GM12878 (cell line): ENCODE results near the gene NPTX1. TPM values are rescaled to one million over a fixed set of nuclear protein-coding genes. Genes with fewer than 3 reads are reported as not detected.

Experiments
- ATAC-seq: fragments of 200-7000 bp; cut with Tn5 transposase; 3 replicates; pipeline ENCODE4 v1.9.1; 2020; ENCODE audit warnings: mild to moderate bottlenecking, moderate library complexity
- BruUV-seq: library from RNA; stranded (reverse); fragments of 400-500 nt; replicated peaks from 2 replicates; lab custom pipeline; 2021; lab: Mats Ljungman, UMichigan
- CTCF ChIA-PET: fragments of 300-600 bp; sonication (Branson Sonifier 250); formaldehyde crosslinking; extraction: SDS; loops from one replicate; lab custom pipeline; 2021; ENCODE audit warnings: inconsistent platforms; lab: Yijun Ruan, JAX
- POLR2A ChIA-PET: fragments of 350-600 bp; formaldehyde crosslinking; extraction: SDS; loops from one replicate; lab custom pipeline; 2021; ENCODE audit warnings: inconsistent platforms; lab: Charles Lee
- RAD21 ChIA-PET: fragments of 300-600 bp; sonication (Branson Sonifier 250); formaldehyde crosslinking; loops from one replicate; lab custom pipeline; 2023; ENCODE audit warnings: antibody characterized with exemption; ENCODE audit not compliant: unreplicated experiment; lab: Charles Lee
- SMC1A ChIA-PET: fragments of 300-600 bp; sonication (Branson Sonifier 250); formaldehyde crosslinking; loops from one replicate; lab custom pipeline; 2023; ENCODE audit not compliant: unreplicated experiment, uncharacterized antibody; lab: Charles Lee
- DNase-seq: peaks from one replicate; pipeline ENCODE4 v3.0.0-alpha.2; 2011; ENCODE audit warnings: low read depth, low spot score
- FAIRE-seq: peaks from 3 replicates; lab custom pipeline; 2011; peaks lifted over from hg19 to GRCh38; lab: Jason Lieb, UNC
- H2AFZ ChIP-seq: 2 replicates; pipeline ENCODE4 v1.6.0; 2011; ENCODE audit warnings: low read depth, low read length, control low read depth; ENCODE audit not compliant: control insufficient read depth
- H3K27ac ChIP-seq: 2 replicates; pipeline ENCODE4 v1.5.1; 2011; ENCODE audit warnings: control low read depth; ENCODE audit not compliant: control insufficient read depth, insufficient read depth
- H3K27me3 ChIP-seq, 2 experiments: replicated peaks in 1 of 2; 2 replicates each; pipeline versions ENCODE4 v1.6.0 to v1.6.1; 2011; ENCODE audit warnings: low read length in 1 of 2; ENCODE audit not compliant: control insufficient read depth in 2 of 2, insufficient read depth in 2 of 2
- H3K36me3 ChIP-seq, 2 experiments: 2 replicates each; pipeline ENCODE4 v1.5.1; 2011; ENCODE audit warnings: low read length in 1 of 2; ENCODE audit not compliant: control insufficient read depth in 2 of 2, insufficient read depth in 2 of 2
- H3K4me1 ChIP-seq: 2 replicates; pipeline ENCODE4 v1.6.1; 2011; ENCODE audit warnings: mild to moderate bottlenecking, low read length, moderate library complexity, mixed read lengths; ENCODE audit not compliant: control insufficient read depth, insufficient read depth
- H3K4me2 ChIP-seq: 2 replicates; pipeline ENCODE4 v1.6.0; 2011; ENCODE audit warnings: control low read depth; ENCODE audit not compliant: control insufficient read depth, insufficient read depth
- H3K4me3 ChIP-seq: fragments of 200-600 bp; sonication (generic); 2 replicates; pipeline ENCODE4 v1.5.1; 2016
- H3K79me2 ChIP-seq: 2 replicates; pipeline ENCODE4 v1.6.0; 2011; ENCODE audit warnings: low read length; ENCODE audit not compliant: control insufficient read depth, insufficient read depth
- H3K9ac ChIP-seq: 2 replicates; pipeline ENCODE4 v1.8.0; 2011; ENCODE audit warnings: low read length, control low read depth, mixed read lengths; ENCODE audit not compliant: control insufficient read depth, insufficient read depth
- H3K9me3 ChIP-seq: replicated peaks from 3 replicates; pipeline ENCODE4 v1.5.1; 2011; ENCODE audit warnings: mild to moderate bottlenecking, low read length; ENCODE audit not compliant: control insufficient read depth, insufficient read depth
- H4K20me1 ChIP-seq: 2 replicates; pipeline ENCODE4 v1.6.0; 2011; ENCODE audit not compliant: control insufficient read depth, insufficient read depth
- CHD2 ChIP-seq: IDR thresholded peaks from 2 replicates; pipeline ENCODE4 v1.6.1; 2011; ENCODE audit warnings: low read depth, low read length, improper control_type of control experiment, borderline replicate concordance
- HDAC2 ChIP-seq: fragments of 200-600 bp; sonication (generic); IDR thresholded peaks from 2 replicates; pipeline ENCODE4 v1.6.1; 2017
- HDGF ChIP-seq: fragments of 450-650 bp; IDR thresholded peaks from 2 replicates; pipeline ENCODE4 v1.6.1; 2016; ENCODE audit warnings: antibody characterized with exemption
- SPI1 ChIP-seq: IDR thresholded peaks from 2 replicates; pipeline ENCODE4 v1.6.1; 2011; ENCODE audit warnings: low read depth, mild to moderate bottlenecking, low read length, moderate library complexity, borderline replicate concordance; ENCODE audit not compliant: insufficient read depth
- ZNF217 ChIP-seq: fragments of 450-650 bp; IDR thresholded peaks from 2 replicates; pipeline ENCODE4 v1.6.1; 2017; ENCODE audit warnings: antibody characterized with exemption, mild to moderate bottlenecking
- WGBS: methylation state at CpG from one replicate; pipeline ENCODE4 v1.1.6; 2016; ENCODE audit warnings: low lambda C conversion rate; ENCODE audit not compliant: insufficient replicate concordance, insufficient coverage; ENCODE audit errors: missing lambda C conversion rate; 5-methylcytosine and 5-hydroxymethylcytosine counted together
- in situ Hi-C: fragments of 300-500 bp; cut with MboI; formaldehyde crosslinking; loops from 9 replicates; pipeline ENCODE4 v1.14.3; 2018; ENCODE audit warnings: mixed read lengths
- intact Hi-C: fragments of 100-400 bp; cut with micrococcal nuclease; formaldehyde crosslinking; loops from one replicate; pipeline ENCODE4 v1.14.2; 2022; ENCODE audit not compliant: unreplicated experiment
- polyA plus RNA-seq, 11 experiments: library from polyadenylated mRNA; depleted of rRNA in 4 of 11; unstranded in 6 of 11; stranded (reverse) in 5 of 11; fragments of >200 nt; fragmentation: Nextera tagmentation in 4 of 11; fragmentation: Illumina TruSeq in 1 of 11; extraction: Ambion mirVana in 4 of 11; extraction: Trizol in 1 of 11; gene quantifications; 1 replicate in 1 of 11; 2 replicates in 10 of 11; pipeline versions ENCODE4 v1.2.1 to v1.2.3, GENCODE V29; 2011 to 2016; ENCODE audit warnings: inconsistent platforms in 2 of 11, missing spikeins in 2 of 11, low read depth in 1 of 11
- total RNA-seq, 4 experiments: library from RNA; depleted of rRNA in 3 of 4; stranded (reverse); fragments of >200 nt in 3 of 4; fragmentation: Illumina TruSeq in 1 of 4; extraction: Trizol in 1 of 4; gene quantifications; 2 replicates each; pipeline versions ENCODE4 v1.2.1 to v1.2.3, GENCODE V29; 2013 to 2021
- TF ChIP-seq, protein P1 (sequence below): fragments of 450-650 bp; IDR thresholded peaks from 2 replicates; pipeline ENCODE4 v1.6.1; 2017; ENCODE audit warnings: mild to moderate bottlenecking, moderate library complexity

NPTX1 gene
- total and polyA plus RNA-seq, 10 of the 15 experiments (the other 5 are each of a cell fraction or from before 2014, with no cell fraction given): not detected

- H3K4me1 ChIP-seq: no peaks in the 10 kb centered on the region
- TF ChIP-seq ZNF217 (no peak), HDGF (no peak), SPI1 (no peak), HDAC2 (no peak), CHD2 (no peak)
- TF ChIP-seq, protein P1, sequence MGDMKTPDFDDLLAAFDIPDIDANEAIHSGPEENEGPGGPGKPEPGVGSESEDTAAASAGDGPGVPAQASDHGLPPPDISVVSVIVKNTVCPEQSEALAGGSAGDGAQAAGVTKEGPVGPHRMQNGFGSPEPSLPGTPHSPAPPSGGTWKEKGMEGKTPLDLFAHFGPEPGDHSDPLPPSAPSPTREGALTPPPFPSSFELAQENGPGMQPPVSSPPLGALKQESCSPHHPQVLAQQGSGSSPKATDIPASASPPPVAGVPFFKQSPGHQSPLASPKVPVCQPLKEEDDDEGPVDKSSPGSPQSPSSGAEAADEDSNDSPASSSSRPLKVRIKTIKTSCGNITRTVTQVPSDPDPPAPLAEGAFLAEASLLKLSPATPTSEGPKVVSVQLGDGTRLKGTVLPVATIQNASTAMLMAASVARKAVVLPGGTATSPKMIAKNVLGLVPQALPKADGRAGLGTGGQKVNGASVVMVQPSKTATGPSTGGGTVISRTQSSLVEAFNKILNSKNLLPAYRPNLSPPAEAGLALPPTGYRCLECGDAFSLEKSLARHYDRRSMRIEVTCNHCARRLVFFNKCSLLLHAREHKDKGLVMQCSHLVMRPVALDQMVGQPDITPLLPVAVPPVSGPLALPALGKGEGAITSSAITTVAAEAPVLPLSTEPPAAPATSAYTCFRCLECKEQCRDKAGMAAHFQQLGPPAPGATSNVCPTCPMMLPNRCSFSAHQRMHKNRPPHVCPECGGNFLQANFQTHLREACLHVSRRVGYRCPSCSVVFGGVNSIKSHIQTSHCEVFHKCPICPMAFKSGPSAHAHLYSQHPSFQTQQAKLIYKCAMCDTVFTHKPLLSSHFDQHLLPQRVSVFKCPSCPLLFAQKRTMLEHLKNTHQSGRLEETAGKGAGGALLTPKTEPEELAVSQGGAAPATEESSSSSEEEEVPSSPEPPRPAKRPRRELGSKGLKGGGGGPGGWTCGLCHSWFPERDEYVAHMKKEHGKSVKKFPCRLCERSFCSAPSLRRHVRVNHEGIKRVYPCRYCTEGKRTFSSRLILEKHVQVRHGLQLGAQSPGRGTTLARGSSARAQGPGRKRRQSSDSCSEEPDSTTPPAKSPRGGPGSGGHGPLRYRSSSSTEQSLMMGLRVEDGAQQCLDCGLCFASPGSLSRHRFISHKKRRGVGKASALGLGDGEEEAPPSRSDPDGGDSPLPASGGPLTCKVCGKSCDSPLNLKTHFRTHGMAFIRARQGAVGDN: no peak
- H3K27ac ChIP-seq: no peak overlapping the region
- H2AFZ ChIP-seq: no peak overlapping the region
- no peak for DNase-seq
- ChIA-PET SMC1A (no interaction called here), RAD21 (no interaction called here), POLR2A (no interaction called here), CTCF (no interaction called here)
- in situ Hi-C loops (no loop called here), intact Hi-C loops (no loop called here)
- H3K9ac ChIP-seq: no peak overlapping the region
- no TSS peak for BruUV-seq
- no peak for ATAC-seq
- no peaks in the 10 kb centered on the region; a peak in 1 of 4 replicates for H3K27me3 ChIP-seq
- WGBS: 17% methylated on average over 4 of the region's 4 CpGs
- no peaks in the 10 kb centered on the region for H3K36me3 ChIP-seq
- H3K4me2 ChIP-seq: no peak overlapping the region
- no peak overlapping the region for H3K4me3 ChIP-seq
- no peaks in the 10 kb centered on the region for H3K9me3 ChIP-seq
- no peak for FAIRE-seq
- H3K79me2 ChIP-seq: no peaks in the 10 kb centered on the region
- H4K20me1 ChIP-seq: no peaks in the 10 kb centered on the region
Observed at GRCh38 chr17:80447790-80448189, 28.6 kb downstream of the NPTX1 start.
